NOMO-1 treated with dmso at 0.1 percent for 144 hours (cell line): ENCODE data around the gene NSD1.
"Not testable (repeated sequence)": the region's sequence is repeated elsewhere in the genome, so short reads cannot be mapped to it uniquely, and the experiment has no call there.

Experiments
- DNase-seq: peaks from one replicate; lab custom pipeline; 2025; ENCODE audit not compliant: unreplicated experiment; lab: John Stamatoyannopoulos, UW

Gene NSD1

GRCh38 chr5:177163500-177163899 is 29.9 kb downstream of the NSD1 start:
- no peak for DNase-seq

GRCh38 chr5:177169271-177169670 is 35.7 kb downstream of the NSD1 start:
- no peak for DNase-seq

DNA sequence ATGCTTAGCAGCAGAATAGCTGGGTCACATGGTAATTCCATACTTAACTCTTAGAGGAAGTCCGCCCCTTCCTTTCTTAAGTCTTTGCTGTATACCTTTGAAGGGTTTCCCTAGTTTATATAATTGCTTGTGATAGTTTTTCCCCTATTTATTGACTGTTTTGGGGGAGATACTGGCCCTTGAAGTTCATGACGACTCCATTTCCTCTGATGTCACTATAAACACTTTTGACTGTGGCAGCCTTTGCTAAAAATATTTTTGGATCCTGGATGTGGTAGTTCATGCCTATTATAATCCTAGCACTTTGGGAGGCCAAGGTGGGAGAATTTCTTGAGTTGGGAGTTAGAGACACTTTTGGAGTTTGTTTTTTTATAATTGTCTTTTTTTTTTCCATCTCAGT is 38.4 kb downstream of the NSD1 start:
- DNase-seq, result no peak

DNA sequence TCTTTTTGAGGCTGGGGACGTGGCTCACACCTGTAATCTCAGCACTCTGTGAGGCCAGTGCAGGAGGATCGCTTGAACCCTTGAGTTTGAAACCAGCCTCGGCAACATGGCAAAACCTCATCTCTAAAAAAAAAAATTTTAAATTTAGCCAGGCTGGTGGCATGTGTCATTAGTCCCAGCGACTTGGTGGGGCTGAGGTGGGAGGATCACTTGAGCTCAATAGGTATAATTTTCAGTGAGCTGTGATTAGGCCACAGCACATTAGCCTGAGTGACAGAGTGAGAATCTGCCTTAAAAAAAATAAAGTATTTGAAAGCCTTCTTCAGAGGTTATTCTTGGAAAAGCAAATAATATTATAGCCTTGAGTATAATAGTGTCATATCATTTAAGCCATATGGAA is 41.8 kb downstream of the NSD1 start:
- no peak for DNase-seq

DNA sequence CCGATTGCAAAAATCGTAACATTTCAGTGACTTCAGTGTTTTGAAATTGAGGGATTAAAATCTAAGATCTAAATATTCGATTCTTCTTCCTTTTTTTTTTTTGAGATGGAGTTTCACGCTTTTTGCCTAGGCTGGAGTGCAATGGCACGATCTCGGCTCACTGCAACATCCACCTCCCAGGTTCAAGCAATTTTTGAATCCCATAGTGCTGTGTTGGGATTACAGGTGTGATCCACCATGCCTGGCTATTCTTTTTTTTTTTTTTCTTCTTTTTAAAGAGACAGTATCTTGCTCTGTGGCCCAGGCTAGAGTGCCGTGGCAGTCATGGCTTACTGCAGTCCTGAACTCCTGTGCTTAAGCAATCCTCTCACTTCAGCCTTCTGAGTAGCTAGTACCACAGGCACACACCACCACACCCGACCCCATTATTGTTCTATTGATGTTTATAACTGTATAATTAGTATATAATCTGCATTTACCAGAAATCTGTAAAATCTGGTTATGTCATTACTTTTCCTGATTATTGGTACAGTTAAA is 42.7 kb downstream of the NSD1 start:
- DNase-seq, result no peak

- DNase-seq, result not testable (repeated sequence)
These were observed 44.4 kb downstream of the NSD1 start for GRCh38 chr5:177177847-177178437.

DNA sequence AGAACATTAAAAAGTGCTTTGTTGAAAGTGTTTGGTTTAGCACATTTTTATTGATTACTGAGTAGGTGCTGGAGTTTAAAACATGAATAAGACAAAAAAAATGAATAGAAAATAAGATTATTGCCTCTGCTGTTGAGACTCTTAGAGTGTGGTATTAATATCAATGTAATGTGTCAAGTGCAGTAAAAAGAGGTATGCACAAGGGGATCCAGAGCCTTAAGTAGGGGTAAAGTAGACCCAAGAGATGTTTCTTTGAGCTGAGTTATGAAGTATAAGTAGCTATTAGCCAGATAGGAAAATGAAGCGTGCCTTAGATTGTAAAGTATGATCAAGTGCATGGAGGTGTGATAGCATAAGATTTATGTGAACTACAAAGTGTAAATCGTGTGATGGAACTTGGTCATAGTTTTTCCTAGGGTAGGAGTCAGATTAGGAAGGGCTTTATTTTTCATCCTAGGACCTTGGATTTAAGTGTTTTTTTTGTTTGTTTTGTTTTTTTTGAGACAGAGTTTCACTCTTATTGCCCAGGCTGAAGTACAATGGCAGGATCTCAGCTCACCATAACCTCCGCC is 45.2 kb downstream of the NSD1 start:
- no peak for DNase-seq

DNA sequence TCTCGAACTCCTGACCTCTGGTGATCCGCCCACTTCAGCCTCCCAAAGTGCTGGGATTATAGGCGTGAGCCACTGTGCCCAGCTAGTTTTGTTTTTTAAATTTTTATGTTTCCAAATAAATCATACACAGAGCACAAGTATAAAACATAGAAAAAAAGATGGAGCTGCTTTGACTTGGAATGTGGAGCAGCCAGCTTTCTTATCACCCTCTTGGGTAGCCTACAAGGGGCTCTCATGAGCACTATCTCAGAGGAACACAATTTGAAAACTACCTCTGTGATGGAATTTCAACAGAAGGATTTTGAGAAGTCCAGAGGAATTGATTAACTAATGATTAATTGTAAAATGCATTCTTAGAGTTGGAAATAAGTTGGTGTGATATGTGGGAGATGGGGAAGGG is 45.9 kb downstream of the NSD1 start:
- DNase-seq, result no peak

GRCh38 chr5:177183142-177183541 is 49.6 kb downstream of the NSD1 start:
- DNase-seq, result no peak

DNA sequence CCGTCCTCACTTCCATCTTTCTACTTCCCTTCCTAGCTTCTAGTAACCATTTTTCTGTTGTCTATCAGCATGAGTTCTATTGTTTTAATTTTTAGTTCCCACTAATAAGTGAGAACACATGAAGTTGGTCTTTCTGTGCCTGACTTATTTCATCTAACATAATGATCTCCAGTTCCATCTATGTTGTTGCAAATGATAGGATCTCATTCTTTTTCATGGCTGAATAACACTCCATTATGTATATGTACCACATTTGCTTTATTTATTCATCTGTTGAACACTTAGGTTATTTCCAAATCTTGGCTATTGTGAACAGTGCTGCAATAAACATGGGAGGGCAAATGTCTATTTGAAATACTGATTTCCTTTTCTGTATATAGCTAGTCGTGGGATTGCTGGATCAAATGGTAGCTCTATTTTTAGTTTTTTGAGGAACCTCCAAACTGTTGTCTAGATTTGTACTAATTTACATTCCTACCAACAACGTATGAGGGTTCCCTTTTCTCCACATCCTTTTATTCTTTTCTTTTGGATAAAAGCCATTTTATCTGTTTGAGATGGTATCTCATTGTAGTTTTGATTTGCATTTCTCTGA is 50.3 kb downstream of the NSD1 start:
- DNase-seq, result no peak

- no peak for DNase-seq
These were observed 52.4 kb downstream of the NSD1 start for GRCh38 chr5:177185993-177186392.

DNA sequence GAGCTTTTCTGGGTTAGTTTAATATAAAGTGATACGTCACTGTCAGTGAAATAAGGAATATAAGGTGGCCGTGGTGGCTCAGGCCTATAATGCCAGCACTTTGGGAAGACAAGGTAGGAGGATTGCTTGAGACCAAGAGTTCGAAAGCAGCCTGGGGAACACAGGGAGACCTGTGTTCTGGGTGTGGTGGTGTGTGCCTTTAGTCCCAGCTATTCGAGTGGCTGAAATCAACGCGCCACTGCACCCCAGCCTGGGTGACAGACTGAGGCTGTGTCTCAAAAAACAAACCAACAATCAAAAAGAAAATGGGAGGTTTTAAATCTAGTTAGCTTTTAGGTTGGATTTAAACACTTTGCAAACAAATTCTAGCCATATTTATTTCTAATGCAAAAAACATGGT is 53.1 kb downstream of the NSD1 start:
- DNase-seq, result no peak

DNA sequence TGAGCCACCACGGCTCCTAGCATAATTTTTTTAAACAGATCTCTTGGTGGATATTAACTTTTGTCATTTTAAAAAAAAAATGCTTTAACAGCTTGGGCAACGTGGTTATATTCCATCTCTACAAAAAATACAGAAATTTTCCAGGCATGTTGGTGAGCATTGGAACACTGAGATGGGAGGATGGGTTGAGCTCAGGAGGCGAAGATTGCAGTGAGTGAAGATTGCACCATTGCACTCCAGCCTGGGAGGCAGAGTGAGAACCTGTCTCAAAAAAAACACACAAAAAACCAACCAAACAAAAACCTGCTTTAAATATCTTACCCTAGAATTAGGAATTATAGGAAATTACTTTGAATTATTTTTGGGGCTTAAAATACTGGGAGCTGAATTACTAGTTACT is 55.2 kb downstream of the NSD1 start:
- DNase-seq, result no peak

GRCh38 chr5:177189416-177189815 is 55.8 kb downstream of the NSD1 start:
- DNase-seq, result no peak

DNA sequence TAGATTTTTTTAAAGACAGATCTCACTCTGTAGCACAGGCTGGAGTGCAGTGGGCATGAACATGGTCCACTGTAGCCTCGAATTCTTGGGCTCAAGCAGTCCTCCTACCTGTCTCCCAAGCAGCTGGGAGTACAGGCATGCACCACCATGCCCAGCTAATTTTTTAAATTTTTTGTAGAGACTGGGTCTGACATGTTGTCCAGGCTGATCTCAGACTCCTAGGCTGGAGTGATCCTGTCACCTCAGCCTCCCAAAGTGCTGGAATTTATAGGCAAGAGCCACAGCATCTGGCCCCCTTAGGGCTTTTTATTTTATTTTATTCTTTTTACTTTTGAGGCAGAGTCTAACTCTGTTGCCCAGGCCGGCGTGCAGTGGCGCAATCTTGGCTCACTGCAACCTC is 56.4 kb downstream of the NSD1 start:
- no peak for DNase-seq

DNA sequence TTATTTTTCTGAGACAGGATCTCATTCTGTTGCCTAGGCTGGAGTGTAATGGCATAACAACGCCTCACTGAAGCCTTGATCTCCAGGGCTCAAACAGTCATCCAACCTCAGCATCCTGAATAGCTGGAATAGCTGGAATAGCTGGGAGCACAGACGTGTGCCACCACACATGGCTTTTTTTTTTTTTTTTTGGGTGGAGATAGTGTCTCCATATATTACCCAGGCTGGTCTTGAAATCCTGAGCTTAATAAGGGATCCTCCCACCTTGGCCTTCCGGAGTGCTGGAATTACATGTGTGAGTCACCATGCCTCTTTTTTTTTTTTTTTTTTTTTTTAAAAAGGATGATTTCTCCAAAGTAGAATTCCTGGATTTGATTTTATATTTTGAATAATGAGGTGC is 60.7 kb downstream of the NSD1 start:
- DNase-seq, result no peak

DNA sequence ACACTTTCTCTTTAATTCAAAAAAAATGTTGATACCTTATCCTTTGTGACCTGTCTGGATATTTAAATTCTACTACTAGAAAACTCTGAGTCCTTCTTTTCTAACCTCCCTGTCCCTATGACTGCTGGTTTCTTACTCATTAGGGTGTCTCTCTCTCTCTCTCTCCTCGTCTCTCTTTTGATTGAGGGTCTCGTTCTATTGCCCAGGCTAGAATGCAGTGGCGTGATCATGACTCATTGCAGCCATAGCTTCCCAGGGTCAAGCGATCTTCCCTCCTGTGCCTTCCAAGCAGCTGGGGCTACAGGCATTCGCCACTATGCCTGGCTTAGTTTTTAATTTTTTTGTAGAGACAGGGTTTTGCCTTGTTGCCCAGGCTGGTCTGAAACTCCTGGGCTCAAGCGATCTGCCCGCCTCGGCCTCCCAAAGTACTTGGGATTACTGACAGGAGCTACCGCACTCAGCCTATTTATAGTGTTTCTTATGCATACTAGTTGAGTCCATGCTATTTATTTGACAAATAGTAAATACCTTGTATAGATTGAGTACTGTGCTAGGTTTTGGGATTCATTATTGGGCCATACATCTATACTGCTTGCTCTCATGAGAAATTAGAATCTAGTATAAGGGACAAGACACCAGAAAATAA is 61.9 kb downstream of the NSD1 start:
- DNase-seq, result no peak

GRCh38 chr5:177198738-177199137 is 65.2 kb downstream of the NSD1 start:
- no peak for DNase-seq

DNA sequence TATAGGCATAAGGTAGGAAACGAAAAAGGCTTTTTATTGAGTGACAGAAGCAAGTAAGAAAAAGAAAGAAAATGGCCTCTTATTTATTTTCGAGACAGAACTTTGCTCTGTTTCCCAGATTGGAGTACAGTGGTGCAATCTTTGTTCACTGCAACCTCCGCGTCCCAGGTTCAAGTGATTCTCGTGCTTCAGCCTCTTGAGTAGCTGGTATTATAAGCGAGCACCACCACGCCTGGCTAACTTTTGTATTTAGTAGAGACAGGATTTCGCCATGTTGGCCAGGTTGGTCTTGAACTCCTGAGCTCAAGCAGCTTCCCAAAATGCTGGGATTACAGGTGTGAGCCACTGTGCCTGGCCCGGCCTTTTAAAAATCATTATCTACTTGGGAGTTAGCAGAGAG is 70.7 kb downstream of the NSD1 start:
- no peak for DNase-seq

GRCh38 chr5:177209610-177210009 is 76.0 kb downstream of the NSD1 start:
- DNase-seq, result no peak

DNA sequence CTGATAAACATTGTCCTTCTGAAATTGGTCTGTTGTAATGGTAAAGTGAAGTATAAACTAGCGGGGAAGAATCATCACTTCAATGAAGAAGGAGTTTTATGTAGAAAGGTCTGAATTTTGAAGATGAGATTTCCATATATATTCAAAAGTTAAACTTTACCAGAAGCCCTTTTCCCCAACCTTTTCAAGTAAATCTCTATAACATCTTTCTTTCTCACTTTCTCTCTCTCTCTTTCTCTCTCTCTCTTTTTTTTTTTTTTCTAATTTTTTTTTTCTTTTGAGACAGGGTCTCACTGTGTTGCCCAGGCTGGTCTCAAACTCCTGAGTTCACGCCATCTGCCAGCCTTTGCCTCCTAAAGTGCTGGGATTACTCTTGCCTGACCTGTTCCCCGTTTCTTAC is 78.7 kb downstream of the NSD1 start:
- no peak for DNase-seq

DNA sequence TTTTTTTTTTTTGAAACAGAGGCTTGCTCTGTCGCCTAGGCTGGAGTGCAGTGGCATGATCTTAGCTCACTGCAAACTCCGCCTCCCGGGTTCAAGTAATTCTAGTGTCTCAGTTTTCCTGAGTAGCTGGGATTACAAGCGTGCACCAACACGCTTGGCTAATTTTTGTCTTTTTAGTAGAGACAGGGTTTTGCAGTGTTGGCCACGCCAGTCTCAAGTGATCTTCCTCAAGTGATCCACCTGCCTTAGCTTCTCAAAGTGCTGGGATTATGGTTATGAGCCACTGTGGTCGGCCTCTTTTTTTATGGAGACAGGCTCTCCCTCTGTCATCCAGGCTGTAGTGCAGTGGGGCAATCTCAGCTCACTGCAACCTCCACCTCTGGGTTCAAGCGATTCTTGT is 87.0 kb downstream of the NSD1 start:
- no peak for DNase-seq
